GM12878 (cell line): ENCODE results near the gene CLEC16A. TPM values are rescaled to one million over a fixed set of nuclear protein-coding genes. Genes with fewer than 3 reads are reported as not detected.

ENCODE experiments used
- ATAC-seq: fragments of 200-7000 bp; cut with Tn5 transposase; 3 replicates; pipeline ENCODE4 v1.9.1; 2020; ENCODE audit warnings: mild to moderate bottlenecking, moderate library complexity
- BruUV-seq: library from RNA; stranded (reverse); fragments of 400-500 nt; replicated peaks from 2 replicates; lab custom pipeline; 2021; lab: Mats Ljungman, UMichigan
- CTCF ChIA-PET: fragments of 300-600 bp; sonication (Branson Sonifier 250); formaldehyde crosslinking; extraction: SDS; loops from one replicate; lab custom pipeline; 2021; ENCODE audit warnings: inconsistent platforms; lab: Yijun Ruan, JAX
- POLR2A ChIA-PET: fragments of 350-600 bp; formaldehyde crosslinking; extraction: SDS; loops from one replicate; lab custom pipeline; 2021; ENCODE audit warnings: inconsistent platforms; lab: Charles Lee
- RAD21 ChIA-PET: fragments of 300-600 bp; sonication (Branson Sonifier 250); formaldehyde crosslinking; loops from one replicate; lab custom pipeline; 2023; ENCODE audit warnings: antibody characterized with exemption; ENCODE audit not compliant: unreplicated experiment; lab: Charles Lee
- SMC1A ChIA-PET: fragments of 300-600 bp; sonication (Branson Sonifier 250); formaldehyde crosslinking; loops from one replicate; lab custom pipeline; 2023; ENCODE audit not compliant: unreplicated experiment, uncharacterized antibody; lab: Charles Lee
- DNase-seq: peaks from one replicate; pipeline ENCODE4 v3.0.0-alpha.2; 2011; ENCODE audit warnings: low read depth, low spot score
- FAIRE-seq: peaks from 3 replicates; lab custom pipeline; 2011; peaks lifted over from hg19 to GRCh38; lab: Jason Lieb, UNC
- H2AFZ ChIP-seq: 2 replicates; pipeline ENCODE4 v1.6.0; 2011; ENCODE audit warnings: low read depth, low read length, control low read depth; ENCODE audit not compliant: control insufficient read depth
- H3K27ac ChIP-seq: 2 replicates; pipeline ENCODE4 v1.5.1; 2011; ENCODE audit warnings: control low read depth; ENCODE audit not compliant: control insufficient read depth, insufficient read depth
- H3K27me3 ChIP-seq, 2 experiments: replicated peaks in 1 of 2; 2 replicates each; pipeline versions ENCODE4 v1.6.0 to v1.6.1; 2011; ENCODE audit warnings: low read length in 1 of 2; ENCODE audit not compliant: control insufficient read depth in 2 of 2, insufficient read depth in 2 of 2
- H3K36me3 ChIP-seq, 2 experiments: 2 replicates each; pipeline ENCODE4 v1.5.1; 2011; ENCODE audit warnings: low read length in 1 of 2; ENCODE audit not compliant: control insufficient read depth in 2 of 2, insufficient read depth in 2 of 2
- H3K4me1 ChIP-seq: 2 replicates; pipeline ENCODE4 v1.6.1; 2011; ENCODE audit warnings: mild to moderate bottlenecking, low read length, moderate library complexity, mixed read lengths; ENCODE audit not compliant: control insufficient read depth, insufficient read depth
- H3K4me2 ChIP-seq: 2 replicates; pipeline ENCODE4 v1.6.0; 2011; ENCODE audit warnings: control low read depth; ENCODE audit not compliant: control insufficient read depth, insufficient read depth
- H3K4me3 ChIP-seq: fragments of 200-600 bp; sonication (generic); 2 replicates; pipeline ENCODE4 v1.5.1; 2016
- H3K79me2 ChIP-seq: 2 replicates; pipeline ENCODE4 v1.6.0; 2011; ENCODE audit warnings: low read length; ENCODE audit not compliant: control insufficient read depth, insufficient read depth
- H3K9ac ChIP-seq: 2 replicates; pipeline ENCODE4 v1.8.0; 2011; ENCODE audit warnings: low read length, control low read depth, mixed read lengths; ENCODE audit not compliant: control insufficient read depth, insufficient read depth
- H3K9me3 ChIP-seq: replicated peaks from 3 replicates; pipeline ENCODE4 v1.5.1; 2011; ENCODE audit warnings: mild to moderate bottlenecking, low read length; ENCODE audit not compliant: control insufficient read depth, insufficient read depth
- H4K20me1 ChIP-seq: 2 replicates; pipeline ENCODE4 v1.6.0; 2011; ENCODE audit not compliant: control insufficient read depth, insufficient read depth
- ASH2L ChIP-seq: fragments of 300-600, 200-600 bp; sonication (generic); IDR thresholded peaks from 2 replicates; pipeline ENCODE4 v1.6.1; 2017; ENCODE audit warnings: low read depth, mild to moderate bottlenecking, borderline replicate concordance
- CBX3 ChIP-seq: fragments of 200-600 bp; sonication (generic); IDR thresholded peaks from 2 replicates; pipeline ENCODE4 v1.6.1; 2016; ENCODE audit warnings: low read depth, borderline replicate concordance
- CHD4 ChIP-seq: fragments of 200-600 bp; sonication (generic); IDR thresholded peaks from 2 replicates; pipeline ENCODE4 v1.6.1; 2016; ENCODE audit warnings: mild to moderate bottlenecking
- NFYB ChIP-seq: IDR thresholded peaks from 2 replicates; pipeline ENCODE4 v1.6.1; 2011; ENCODE audit warnings: low read depth, mild to moderate bottlenecking, low read length, improper control_type of control experiment, moderate library complexity; ENCODE audit not compliant: insufficient read depth
- NKRF ChIP-seq: fragments of 450-650 bp; conservative IDR thresholded peaks from 2 replicates; pipeline ENCODE4 v1.6.1; 2017; ENCODE audit warnings: mild to moderate bottlenecking, moderate library complexity
- RB1 ChIP-seq: fragments of 450-650 bp; formaldehyde crosslinking; IDR thresholded peaks from 2 replicates; pipeline ENCODE4 v1.6.1; 2017; ENCODE audit warnings: mild to moderate bottlenecking, borderline replicate concordance
- SREBF2 ChIP-seq: IDR thresholded peaks from 2 replicates; pipeline ENCODE4 v1.6.1; 2012; ENCODE audit warnings: mild to moderate bottlenecking, low read length
- TARDBP ChIP-seq: IDR thresholded peaks from 2 replicates; pipeline ENCODE4 v1.6.1; 2016; ENCODE audit warnings: borderline replicate concordance
- YBX1 ChIP-seq: fragments of 450-650 bp; IDR thresholded peaks from 2 replicates; pipeline ENCODE4 v1.6.1; 2016; ENCODE audit warnings: antibody characterized with exemption
- ZNF207 ChIP-seq: fragments of 450-650 bp; IDR thresholded peaks from 2 replicates; pipeline ENCODE4 v1.6.1; 2014; ENCODE audit warnings: antibody characterized with exemption, mild to moderate bottlenecking, borderline replicate concordance
- ZNF384 ChIP-seq: IDR thresholded peaks from 2 replicates; pipeline ENCODE4 v1.6.1; 2012; ENCODE audit warnings: low read depth, mild to moderate bottlenecking, low read length, improper control_type of control experiment, borderline replicate concordance
- whole genome bisulfite sequencing: methylation state at CpG from one replicate; pipeline ENCODE4 v1.1.6; 2016; ENCODE audit warnings: low lambda C conversion rate; ENCODE audit not compliant: insufficient replicate concordance, insufficient coverage; ENCODE audit errors: missing lambda C conversion rate; 5-methylcytosine and 5-hydroxymethylcytosine counted together
- in situ Hi-C: fragments of 300-500 bp; cut with MboI; formaldehyde crosslinking; loops from 9 replicates; pipeline ENCODE4 v1.14.3; 2018; ENCODE audit warnings: mixed read lengths
- intact Hi-C: fragments of 100-400 bp; cut with micrococcal nuclease; formaldehyde crosslinking; loops from one replicate; pipeline ENCODE4 v1.14.2; 2022; ENCODE audit not compliant: unreplicated experiment
- polyA plus RNA-seq, 11 experiments: library from polyadenylated mRNA; depleted of rRNA in 4 of 11; unstranded in 6 of 11; stranded (reverse) in 5 of 11; fragments of >200 nt; fragmentation: Nextera tagmentation in 4 of 11; fragmentation: Illumina TruSeq in 1 of 11; extraction: Ambion mirVana in 4 of 11; extraction: Trizol in 1 of 11; gene quantifications; 1 replicate in 1 of 11; 2 replicates in 10 of 11; pipeline versions ENCODE4 v1.2.1 to v1.2.3, GENCODE V29; 2011 to 2016; ENCODE audit warnings: inconsistent platforms in 2 of 11, missing spikeins in 2 of 11, low read depth in 1 of 11
- total RNA-seq, 4 experiments: library from RNA; depleted of rRNA in 3 of 4; stranded (reverse); fragments of >200 nt in 3 of 4; fragmentation: Illumina TruSeq in 1 of 4; extraction: Trizol in 1 of 4; gene quantifications; 2 replicates each; pipeline versions ENCODE4 v1.2.1 to v1.2.3, GENCODE V29; 2013 to 2021
- TF ChIP-seq, protein P1 (sequence below): IDR thresholded peaks from 2 replicates; pipeline ENCODE4 v1.6.1; 2012; ENCODE audit warnings: low read depth, low read length, improper control_type of control experiment

CLEC16A gene
- total and polyA plus RNA-seq, 10 of the 15 experiments (the other 5 are each of a cell fraction or from before 2014, with no cell fraction given): 1.5 to 28.8 (median 19.2) TPM

- TF ChIP-seq ASH2L (no peak), NFYB (no peak)
- TF ChIP-seq, all 136 proteins: peak for 0
These were observed 219.4 kb downstream of the CLEC16A start (continued) for GRCh38 chr16:11163761-11164261.

DNA sequence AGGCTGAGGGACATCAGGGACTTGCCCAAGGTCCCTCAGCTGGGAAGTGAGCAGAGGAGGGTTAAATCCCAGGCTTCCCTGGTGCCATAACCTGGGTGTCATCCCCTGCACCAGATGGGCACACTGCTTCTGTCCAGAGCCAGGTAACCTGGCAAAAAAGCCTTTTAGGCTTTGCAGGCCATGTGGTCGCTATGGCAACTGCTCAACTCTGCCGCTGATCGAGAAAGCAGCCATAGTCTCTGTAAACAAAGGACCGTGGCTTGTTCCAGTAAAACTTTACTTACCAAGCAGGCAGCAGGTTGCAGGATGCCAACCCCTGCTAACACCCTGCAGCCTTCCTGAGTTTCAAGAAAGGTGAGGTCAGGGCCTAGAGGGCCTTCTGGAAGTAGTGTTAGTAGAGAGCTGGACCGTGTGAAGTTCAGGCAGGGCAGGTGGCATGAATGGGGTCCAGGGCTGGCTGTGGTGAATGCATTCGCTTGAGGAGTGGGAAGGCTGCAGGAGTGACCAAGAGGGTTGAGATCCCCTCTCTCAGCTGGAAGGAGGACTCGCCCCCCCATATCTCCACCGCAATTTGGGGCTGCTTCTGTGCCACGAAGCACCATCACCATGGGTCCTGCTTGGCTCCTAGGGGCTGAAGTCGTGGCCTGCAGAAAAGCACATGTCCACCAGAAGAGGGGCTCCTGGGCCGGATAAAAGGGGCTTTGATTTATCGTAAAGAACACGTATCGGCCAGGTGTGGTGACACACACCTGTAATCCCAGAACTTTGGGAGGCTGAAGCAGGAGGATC lies 220.3 kb downstream of the CLEC16A start:
- Histone ChIP-seq H3K27me3 (no peaks in the 10 kb centered on the region), H3K36me3 (peaks cover 0 to 5% of the 10 kb centered on the region in 2 experiments; a peak in 3 of 4 replicates), H2AFZ (no peak overlapping the region), H3K9me3 (no peaks in the 10 kb centered on the region), H3K4me1 (no peaks in the 10 kb centered on the region), H3K4me3 (no peak overlapping the region), H3K9ac (no peak overlapping the region), H4K20me1 (no peaks in the 10 kb centered on the region), H3K4me2 (no peak overlapping the region), H3K27ac (no peak overlapping the region), H3K79me2 (no peaks in the 10 kb centered on the region)
- ChIA-PET CTCF (interaction anchor here (1.2 kb wide), 1 partner anchor 13 kb away, joined by 3 read pairs; no protein-coding TSS in a partner anchor), POLR2A (interaction anchor here (0.6 kb wide), 1 partner anchor 179 kb away, joined by 6 read pairs; no protein-coding TSS in a partner anchor), SMC1A (interaction anchor here (0.7 kb wide), 1 partner anchor 11 kb away, joined by 3 read pairs; no protein-coding TSS in a partner anchor), RAD21 (interaction anchor here (1.1 kb wide), 1 partner anchor 91 kb away, joined by 3 read pairs; the partner anchor contains the start of gene SOCS1)
- WGBS: 93% methylated on average over 14 of the region's 14 CpGs
- ATAC-seq (no peak), FAIRE-seq (no peak), DNase-seq (no peak)
- in situ Hi-C loops: no loop called here
- intact Hi-C loops: no loop called here
- no TSS peak for BruUV-seq
- TF ChIP-seq ZNF384: no peak
- no peak for TF ChIP-seq NKRF
- no peak for TF ChIP-seq CHD4
- TF ChIP-seq, protein P1, sequence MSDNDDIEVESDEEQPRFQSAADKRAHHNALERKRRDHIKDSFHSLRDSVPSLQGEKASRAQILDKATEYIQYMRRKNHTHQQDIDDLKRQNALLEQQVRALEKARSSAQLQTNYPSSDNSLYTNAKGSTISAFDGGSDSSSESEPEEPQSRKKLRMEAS: no peak
- no peak for TF ChIP-seq RB1
- no peak for TF ChIP-seq TARDBP
- no peak for TF ChIP-seq SREBF2
- TF ChIP-seq ZNF207: no peak
- no peak for TF ChIP-seq CBX3
- no peak for TF ChIP-seq YBX1
